ENCODE data around the gene MGLL.

The MGLL gene

DNA sequence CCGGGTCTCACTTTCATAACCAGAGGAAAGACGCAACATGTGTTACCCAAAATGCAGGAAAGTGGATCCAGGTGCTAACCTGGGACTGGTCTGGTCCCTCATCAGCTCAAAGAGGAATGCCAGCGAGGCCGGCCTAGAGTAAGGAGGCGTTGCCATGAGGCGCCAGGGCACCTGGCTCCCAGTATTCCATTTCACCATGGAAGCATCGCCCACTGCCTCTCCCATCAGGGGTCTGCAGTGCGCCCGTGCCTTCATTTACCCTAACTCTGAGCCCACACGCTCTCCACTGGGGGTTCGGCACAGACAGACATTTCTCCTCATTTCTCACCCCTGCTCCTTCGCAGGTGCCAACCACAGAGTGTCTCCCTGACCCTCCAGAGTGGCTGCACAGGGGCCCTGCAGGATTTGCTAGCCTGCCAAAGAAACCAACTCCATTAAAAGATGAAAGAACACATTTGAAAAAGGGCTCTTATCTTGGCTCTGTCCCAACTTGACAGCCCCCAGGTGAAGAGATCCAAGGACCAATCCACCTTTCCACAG is 88.1 kb downstream of the MGLL start:
- H3K4me3 Mint-ChIP-seq = peak overlapping the region in 2 of 3 experiments; percentile 4 to 7
- H3K27ac Mint-ChIP-seq = peak overlapping the region; percentile 94 to 97 (median 94)
- peaks cover 59% of the 10 kb centered on the region for H3K4me1 Mint-ChIP-seq
- H3K27me3 Mint-ChIP-seq (ENCODE audit: low read depth) = peaks cover 7% of the 10 kb centered on the region
- no peaks in the 10 kb centered on the region for H3K9me3 Mint-ChIP-seq
- TF ChIP-seq, protein P1, sequence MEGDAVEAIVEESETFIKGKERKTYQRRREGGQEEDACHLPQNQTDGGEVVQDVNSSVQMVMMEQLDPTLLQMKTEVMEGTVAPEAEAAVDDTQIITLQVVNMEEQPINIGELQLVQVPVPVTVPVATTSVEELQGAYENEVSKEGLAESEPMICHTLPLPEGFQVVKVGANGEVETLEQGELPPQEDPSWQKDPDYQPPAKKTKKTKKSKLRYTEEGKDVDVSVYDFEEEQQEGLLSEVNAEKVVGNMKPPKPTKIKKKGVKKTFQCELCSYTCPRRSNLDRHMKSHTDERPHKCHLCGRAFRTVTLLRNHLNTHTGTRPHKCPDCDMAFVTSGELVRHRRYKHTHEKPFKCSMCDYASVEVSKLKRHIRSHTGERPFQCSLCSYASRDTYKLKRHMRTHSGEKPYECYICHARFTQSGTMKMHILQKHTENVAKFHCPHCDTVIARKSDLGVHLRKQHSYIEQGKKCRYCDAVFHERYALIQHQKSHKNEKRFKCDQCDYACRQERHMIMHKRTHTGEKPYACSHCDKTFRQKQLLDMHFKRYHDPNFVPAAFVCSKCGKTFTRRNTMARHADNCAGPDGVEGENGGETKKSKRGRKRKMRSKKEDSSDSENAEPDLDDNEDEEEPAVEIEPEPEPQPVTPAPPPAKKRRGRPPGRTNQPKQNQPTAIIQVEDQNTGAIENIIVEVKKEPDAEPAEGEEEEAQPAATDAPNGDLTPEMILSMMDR (IDR thresholded peaks at IDR 0.05; ENCODE audit: unreplicated experiment in 3 of 3) = no peak
- H3K36me3 Mint-ChIP-seq (ENCODE audit: low read depth) = no peaks in the 10 kb centered on the region

DNA sequence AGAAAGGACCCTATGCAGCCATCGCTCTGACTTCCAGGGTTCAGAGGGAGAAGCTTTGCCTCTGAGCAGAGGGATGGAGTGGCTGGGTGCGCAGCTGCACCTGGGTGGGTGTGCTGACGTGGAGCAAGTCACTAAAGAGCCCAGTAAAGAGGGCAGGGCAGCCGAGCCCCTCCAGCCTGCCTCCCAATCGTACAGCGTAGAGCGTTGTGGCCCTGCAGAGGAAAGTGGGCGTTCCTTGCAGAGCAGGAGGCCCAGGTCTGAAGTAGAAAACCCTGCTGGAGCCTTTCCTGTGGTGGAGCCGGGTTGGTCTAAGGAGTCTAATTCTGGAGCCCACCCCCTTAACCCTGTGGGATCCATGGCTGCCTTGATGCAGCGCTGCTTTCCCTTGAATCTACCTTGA is 88.5 kb downstream of the MGLL start:
- Mint-ChIP-seq H3K36me3 (ENCODE audit: low read depth) (no peaks in the 10 kb centered on the region), H3K4me3 (no peak overlapping the region), H3K27me3 (ENCODE audit: low read depth) (peaks cover 7% of the 10 kb centered on the region), H3K9me3 (no peaks in the 10 kb centered on the region), H3K4me1 (peaks cover 56% of the 10 kb centered on the region), H3K27ac (peak overlapping the region; percentile 47 to 97 (median 94))
- TF ChIP-seq, protein P1 (IDR thresholded peaks at IDR 0.05; ENCODE audit: unreplicated experiment in 3 of 3) = no peak

DNA sequence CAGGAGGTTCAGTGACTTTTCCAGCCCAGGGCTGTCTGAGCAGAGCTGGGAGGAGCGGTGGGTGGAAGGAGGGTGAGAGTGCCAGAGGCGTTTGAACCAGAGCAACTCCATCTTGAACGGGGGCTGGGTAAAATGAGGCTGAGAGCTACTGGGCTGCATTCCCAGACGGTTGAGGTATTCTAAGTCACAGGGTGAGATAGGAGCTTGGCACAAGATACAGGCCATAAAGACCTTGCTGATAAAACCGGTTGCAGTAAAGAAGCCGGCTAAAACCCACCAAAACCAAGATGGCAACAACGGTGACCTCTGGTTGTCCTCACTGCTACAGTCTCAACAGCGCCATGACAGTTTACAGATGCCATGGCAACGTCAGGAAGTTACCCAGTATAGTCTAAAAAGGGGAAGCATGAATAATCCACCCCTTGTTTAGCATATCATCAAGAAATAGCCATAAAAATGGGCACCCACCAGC is 89.4 kb downstream of the MGLL start:
- Mint-ChIP-seq H3K4me1 (peaks cover 61% of the 10 kb centered on the region), H3K27me3 (ENCODE audit: low read depth) (peaks cover 7% of the 10 kb centered on the region), H3K27ac (peak overlapping the region; percentile 47 to 97 (median 94)), H3K4me3 (no peak overlapping the region), H3K36me3 (ENCODE audit: low read depth) (no peaks in the 10 kb centered on the region), H3K9me3 (no peaks in the 10 kb centered on the region)
- TF ChIP-seq, protein P1 (IDR thresholded peaks at IDR 0.05; ENCODE audit: unreplicated experiment in 3 of 3) = no peak

DNA sequence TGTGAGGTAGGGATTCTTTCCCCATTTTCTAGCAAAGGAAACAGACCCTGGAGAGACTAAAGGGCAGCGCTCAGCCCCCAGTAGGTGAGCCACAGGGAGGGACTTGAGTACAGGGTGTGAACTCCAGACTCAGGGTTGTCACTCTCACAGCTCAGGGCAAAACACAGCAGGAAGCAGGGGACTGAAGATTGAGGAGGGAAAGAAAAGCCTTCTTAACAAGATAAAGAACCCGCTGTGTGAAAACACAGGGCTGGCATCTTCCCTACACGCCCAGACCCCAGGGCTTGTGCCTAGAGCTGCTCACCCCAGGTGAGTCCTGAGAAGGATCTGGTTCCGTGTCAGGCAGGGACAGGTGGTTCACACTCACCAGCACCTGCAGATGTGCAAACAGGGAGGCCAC is 90.0 kb downstream of the MGLL start:
- H3K36me3 Mint-ChIP-seq (ENCODE audit: low read depth) = no peaks in the 10 kb centered on the region
- H3K27ac Mint-ChIP-seq = peak overlapping the region; percentile 55 to 94 (median 84)
- peaks cover 61% of the 10 kb centered on the region for H3K4me1 Mint-ChIP-seq
- TF ChIP-seq, protein P1 (IDR thresholded peaks at IDR 0.05; ENCODE audit: unreplicated experiment in 3 of 3) = no peak
- peaks cover 7% of the 10 kb centered on the region for H3K27me3 Mint-ChIP-seq (ENCODE audit: low read depth)
- no peak overlapping the region for H3K4me3 Mint-ChIP-seq
- H3K9me3 Mint-ChIP-seq = no peaks in the 10 kb centered on the region

DNA sequence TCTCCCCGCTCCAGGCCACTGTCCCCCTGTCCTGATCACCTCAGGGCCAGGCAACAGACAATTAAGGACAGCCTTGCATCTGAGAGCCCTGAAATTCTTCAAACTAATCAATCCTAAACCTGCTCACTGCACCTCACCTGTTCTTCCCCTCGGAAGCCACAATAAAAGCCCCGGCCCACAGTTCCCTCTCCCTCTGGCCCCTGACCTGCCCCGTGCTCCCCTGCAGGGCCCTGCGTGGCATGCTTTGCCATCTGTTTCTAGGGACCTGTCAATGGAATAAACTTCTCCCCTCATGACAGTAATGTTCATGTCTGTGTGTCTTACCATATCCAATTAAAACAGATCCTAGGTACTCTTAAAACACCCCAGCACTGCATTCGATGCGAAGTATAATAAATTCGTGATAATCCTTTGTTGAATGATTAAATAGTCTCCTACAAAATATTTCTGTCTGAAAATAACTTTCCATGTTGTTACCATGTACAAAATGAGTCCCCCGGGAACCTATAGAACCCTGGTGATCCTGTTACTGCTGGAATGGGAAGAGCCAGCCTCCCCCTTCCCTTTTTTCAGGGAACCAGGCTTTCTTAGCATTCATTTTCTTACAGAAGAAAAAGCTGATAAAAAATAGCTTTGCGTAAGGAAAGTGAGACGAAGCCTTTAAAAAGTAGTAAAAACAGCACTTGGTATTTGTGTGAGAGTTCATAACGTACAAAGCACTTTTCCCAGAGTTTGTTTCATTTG is 90.6 kb downstream of the MGLL start:
- peaks cover 4% of the 10 kb centered on the region for H3K36me3 Mint-ChIP-seq (ENCODE audit: low read depth)
- peaks cover 7% of the 10 kb centered on the region for H3K27me3 Mint-ChIP-seq (ENCODE audit: low read depth)
- peaks cover 61% of the 10 kb centered on the region for H3K4me1 Mint-ChIP-seq
- H3K4me3 Mint-ChIP-seq = no peak overlapping the region
- TF ChIP-seq, protein P1 (IDR thresholded peaks at IDR 0.05; ENCODE audit: unreplicated experiment in 3 of 3) = no peak
- H3K9me3 Mint-ChIP-seq = no peaks in the 10 kb centered on the region
- peak overlapping the region; percentile 55 to 94 (median 70) for H3K27ac Mint-ChIP-seq
